Osteoblast (primary cell): Measurements from ENCODE around the gene AQP2. TPM values are rescaled to one million over a fixed set of nuclear protein-coding genes. Genes with fewer than 3 reads are reported as not detected.

Experiments
- DNase-seq: peaks from one replicate; pipeline ENCODE4 v3.0.0; 2011; ENCODE audit warnings: low spot score, mixed read lengths; ENCODE audit not compliant: insufficient read length; ENCODE audit errors: missing footprints
- H2AFZ ChIP-seq: 2 replicates; pipeline ENCODE4 v1.6.0; 2011; ENCODE audit warnings: mild to moderate bottlenecking, low read length
- H3K27ac ChIP-seq: 2 replicates; pipeline ENCODE4 v1.5.1; 2011; ENCODE audit warnings: mild to moderate bottlenecking, low read depth, low read length, moderate library complexity
- H3K27me3 ChIP-seq: 2 replicates; pipeline ENCODE4 v1.6.0; 2012; ENCODE audit warnings: mild to moderate bottlenecking, control low read depth, inconsistent platforms, low read length, moderate library complexity; ENCODE audit not compliant: insufficient read depth
- H3K36me3 ChIP-seq: 2 replicates; pipeline ENCODE4 v1.5.1; 2011; ENCODE audit warnings: mild to moderate bottlenecking, low read length, control low read depth, moderate library complexity; ENCODE audit not compliant: insufficient read depth
- H3K4me1 ChIP-seq: 2 replicates; pipeline ENCODE4 v1.5.1; 2011; ENCODE audit warnings: mild to moderate bottlenecking, low read length, control low read depth, moderate library complexity; ENCODE audit not compliant: insufficient read depth
- H3K4me2 ChIP-seq: 2 replicates; pipeline ENCODE4 v1.6.0; 2011; ENCODE audit warnings: mild to moderate bottlenecking, low read length; ENCODE audit not compliant: insufficient read depth
- H3K4me3 ChIP-seq: fragments of 200-600 bp; sonication (generic); 3 replicates; pipeline ENCODE4 v1.5.1; 2012; ENCODE audit warnings: mild to moderate bottlenecking, low read length, inconsistent platforms; ENCODE audit not compliant: insufficient read depth
- H3K79me2 ChIP-seq: 2 replicates; pipeline ENCODE4 v1.6.0; 2012; ENCODE audit warnings: mild to moderate bottlenecking, low read length, control low read depth, inconsistent platforms; ENCODE audit not compliant: insufficient read depth
- H3K9me3 ChIP-seq: 2 replicates; pipeline ENCODE4 v1.5.1; 2011; ENCODE audit warnings: low read depth, low read length, control low read depth
- H4K20me1 ChIP-seq: 2 replicates; pipeline ENCODE4 v1.6.0; 2012; ENCODE audit warnings: mild to moderate bottlenecking, low read length, control low read depth; ENCODE audit not compliant: insufficient read depth
- CTCF ChIP-seq: IDR thresholded peaks from 2 replicates; pipeline ENCODE4 v1.5.1; 2011; ENCODE audit warnings: mild to moderate bottlenecking, low read depth, low read length, moderate library complexity; ENCODE audit errors: extremely low read depth
- total RNA-seq: library from RNA; depleted of rRNA; stranded (reverse); fragments of >200 nt; gene quantifications from 2 replicates; pipeline ENCODE4 v1.2.3, GENCODE V29; 2012

AQP2 gene
- total RNA-seq, 1 donor: not detected

GRCh38 chr12:49946086-49946485 is 4.5 kb upstream of the AQP2 start:
- H3K4me1 ChIP-seq: peaks cover 5% of the 10 kb centered on the region
- no peaks in the 10 kb centered on the region for H3K79me2 ChIP-seq
- no peak for DNase-seq
- TF ChIP-seq CTCF: no peak
- no peak overlapping the region for H3K4me3 ChIP-seq
- no peaks in the 10 kb centered on the region for H3K36me3 ChIP-seq
- H3K27me3 ChIP-seq: peaks cover 7% of the 10 kb centered on the region
- peak overlapping the region; percentile 95 for H2AFZ ChIP-seq
- H4K20me1 ChIP-seq: no peaks in the 10 kb centered on the region
- no peak overlapping the region for H3K27ac ChIP-seq
- H3K4me2 ChIP-seq: no peak overlapping the region
- no peaks in the 10 kb centered on the region for H3K9me3 ChIP-seq

GRCh38 chr12:49946497-49946896 is 4.0 kb upstream of the AQP2 start:
- no peak for TF ChIP-seq CTCF
- peaks cover 11% of the 10 kb centered on the region for H3K27me3 ChIP-seq
- peaks cover 5% of the 10 kb centered on the region for H3K4me1 ChIP-seq
- no peak overlapping the region for H3K27ac ChIP-seq
- H3K36me3 ChIP-seq: no peaks in the 10 kb centered on the region
- H2AFZ ChIP-seq: no peak overlapping the region
- H4K20me1 ChIP-seq: no peaks in the 10 kb centered on the region
- H3K9me3 ChIP-seq: no peaks in the 10 kb centered on the region
- no peaks in the 10 kb centered on the region for H3K79me2 ChIP-seq
- no peak overlapping the region for H3K4me2 ChIP-seq
- no peak overlapping the region for H3K4me3 ChIP-seq
- peak; percentile 27 for DNase-seq

GRCh38 chr12:49947593-49948226 is 2.8 kb upstream of the AQP2 start:
- Histone ChIP-seq H3K4me3 (no peak overlapping the region), H2AFZ (no peak overlapping the region), H3K27me3 (peaks cover 14% of the 10 kb centered on the region), H3K4me2 (no peak overlapping the region), H3K4me1 (peaks cover 5% of the 10 kb centered on the region), H3K79me2 (no peaks in the 10 kb centered on the region), H3K27ac (no peak overlapping the region), H4K20me1 (no peaks in the 10 kb centered on the region), H3K36me3 (no peaks in the 10 kb centered on the region), H3K9me3 (no peaks in the 10 kb centered on the region)
- DNase-seq: peak; percentile 61
- no peak for TF ChIP-seq CTCF

- Histone ChIP-seq H3K4me3 (no peak overlapping the region), H3K9me3 (no peaks in the 10 kb centered on the region), H2AFZ (no peak overlapping the region), H3K79me2 (no peaks in the 10 kb centered on the region), H3K27ac (no peak overlapping the region), H3K27me3 (peaks cover 26% of the 10 kb centered on the region), H4K20me1 (no peaks in the 10 kb centered on the region), H3K36me3 (no peaks in the 10 kb centered on the region), H3K4me2 (no peak overlapping the region), H3K4me1 (peaks cover 5% of the 10 kb centered on the region)
- peak; percentile 19 for DNase-seq
- no peak for TF ChIP-seq CTCF
These were observed 1.4 kb upstream of the AQP2 start for GRCh38 chr12:49948866-49949845.
